Measurements from ENCODE around the gene MBNL1.
"Not testable (repeated sequence)": the region's sequence is repeated elsewhere in the genome, so short reads cannot be mapped to it uniquely, and the experiment has no call there.

MBNL1 gene

DNA sequence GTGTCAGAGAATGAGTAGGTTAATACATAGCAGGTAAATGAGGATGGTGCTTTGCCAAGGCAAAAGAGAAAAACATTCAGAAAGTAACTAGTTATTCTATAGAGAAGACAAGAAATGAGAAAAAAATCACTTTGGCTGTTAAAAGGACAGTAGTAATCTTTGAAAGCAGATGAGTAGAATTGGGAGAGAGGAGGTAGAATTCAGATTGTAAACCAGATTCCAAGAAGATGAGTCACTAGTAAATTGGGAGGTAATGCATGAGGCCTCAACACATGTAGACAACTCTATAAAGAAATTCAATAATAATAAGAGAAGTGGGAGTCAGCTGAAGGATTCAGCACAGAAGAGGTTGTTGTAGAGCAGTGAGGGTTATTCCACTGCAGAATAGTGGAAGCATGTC lies 81.4 kb downstream of the MBNL1 start:
- no peak for DNase-seq (ENCODE audit: low spot score)

DNA sequence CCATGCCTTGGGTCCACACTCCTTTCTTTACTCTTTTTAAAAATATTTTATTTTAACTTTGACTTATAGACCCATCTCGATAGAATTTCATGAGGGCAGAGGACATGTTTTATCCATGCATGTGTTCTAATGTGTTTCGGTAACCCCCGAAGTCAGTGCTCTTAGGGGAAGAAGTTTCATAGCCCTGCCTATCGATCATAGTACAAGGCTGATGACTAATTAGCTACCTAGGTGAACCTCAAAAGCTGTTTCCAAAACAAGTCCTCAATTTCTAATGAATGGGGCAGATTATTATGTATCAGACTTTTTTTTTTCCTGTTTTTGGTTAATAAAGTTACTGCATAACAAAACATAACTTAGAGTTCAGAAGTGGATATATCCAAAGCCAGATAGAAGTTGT lies 82.0 kb downstream of the MBNL1 start:
- DNase-seq (ENCODE audit: low spot score): no peak

DNA sequence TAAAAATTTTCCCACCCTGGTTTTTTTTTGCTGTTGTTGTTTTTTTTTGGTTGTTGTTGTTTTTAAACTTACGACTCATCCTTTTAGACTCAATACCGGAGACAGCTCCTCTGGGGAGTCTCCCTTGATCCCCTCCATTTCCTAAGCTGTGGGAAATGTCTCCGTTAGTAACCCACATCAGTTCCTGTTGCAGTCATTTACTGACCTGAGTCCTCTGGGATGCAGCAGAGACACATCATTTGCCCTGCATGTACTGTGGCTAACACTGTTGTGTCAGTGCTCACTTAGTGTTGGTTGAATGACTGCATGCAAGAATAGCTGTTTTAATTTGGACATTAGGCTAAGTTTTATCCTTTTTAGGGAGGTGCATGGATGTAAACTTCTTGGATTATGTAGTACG lies 83.8 kb downstream of the MBNL1 start:
- no peak for DNase-seq (ENCODE audit: low spot score)

DNA sequence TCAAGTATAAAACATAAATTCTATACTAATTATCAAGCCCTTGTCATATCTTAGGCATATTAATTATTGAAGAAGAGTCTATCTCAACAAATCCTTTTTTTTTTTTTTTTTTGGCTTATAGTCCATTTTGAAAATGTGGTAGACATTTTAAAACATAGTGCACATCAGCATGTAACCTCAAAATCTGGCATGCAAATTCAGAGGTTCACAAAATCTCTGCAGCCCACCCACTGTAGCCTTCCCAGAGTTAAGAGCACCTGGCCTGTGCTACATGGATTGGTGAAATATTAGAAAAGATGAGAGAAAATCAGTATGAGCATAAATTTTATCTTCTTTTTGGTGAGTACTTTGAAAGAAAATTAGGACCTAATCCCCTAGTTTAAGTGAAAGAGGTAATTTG lies 84.8 kb downstream of the MBNL1 start:
- no peak for DNase-seq (ENCODE audit: low spot score)

DNA sequence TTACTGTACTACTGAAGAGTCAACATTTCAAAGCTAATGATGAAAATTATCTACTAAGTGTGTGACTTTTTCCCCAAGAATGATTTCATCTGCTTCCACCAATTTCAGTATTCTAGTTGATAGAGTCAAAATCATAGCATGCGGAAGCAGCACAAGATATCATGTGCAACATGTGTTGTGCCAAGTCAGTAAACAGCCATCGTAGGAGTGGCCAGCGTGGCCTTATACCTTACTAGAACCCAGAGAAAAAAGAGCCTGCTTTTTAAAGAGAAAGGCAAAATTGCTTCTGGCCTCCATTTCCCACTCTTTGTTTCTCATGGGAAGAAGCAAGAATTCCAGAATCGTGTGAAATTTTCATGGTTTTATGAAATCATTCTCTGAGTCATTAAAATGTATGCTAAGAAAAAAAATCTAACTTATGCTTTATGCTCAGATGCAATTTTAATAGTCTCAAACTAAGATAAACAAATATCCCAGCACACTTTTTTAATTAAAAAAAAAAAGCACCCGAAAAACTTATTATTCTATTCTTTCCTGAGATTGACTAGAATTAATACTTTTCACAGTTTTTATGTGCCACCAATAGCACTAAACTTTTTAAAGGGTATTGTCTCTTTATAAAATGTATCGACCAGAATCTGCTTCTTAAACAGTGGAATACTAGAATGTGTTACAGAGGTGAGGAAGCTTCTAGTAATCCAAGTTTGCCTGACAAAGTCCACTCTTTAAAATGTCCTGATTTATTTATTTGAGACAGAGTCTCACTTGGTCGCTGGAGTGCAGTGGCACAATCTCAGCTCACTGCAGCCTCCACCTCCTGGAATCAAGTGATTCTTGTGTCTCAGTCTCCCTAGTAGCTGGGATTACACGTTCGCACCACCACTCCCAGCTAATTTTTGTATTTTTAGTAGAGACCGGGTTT lies 87.3 kb downstream of the MBNL1 start:
- DNase-seq (ENCODE audit: low spot score): no peak

DNA sequence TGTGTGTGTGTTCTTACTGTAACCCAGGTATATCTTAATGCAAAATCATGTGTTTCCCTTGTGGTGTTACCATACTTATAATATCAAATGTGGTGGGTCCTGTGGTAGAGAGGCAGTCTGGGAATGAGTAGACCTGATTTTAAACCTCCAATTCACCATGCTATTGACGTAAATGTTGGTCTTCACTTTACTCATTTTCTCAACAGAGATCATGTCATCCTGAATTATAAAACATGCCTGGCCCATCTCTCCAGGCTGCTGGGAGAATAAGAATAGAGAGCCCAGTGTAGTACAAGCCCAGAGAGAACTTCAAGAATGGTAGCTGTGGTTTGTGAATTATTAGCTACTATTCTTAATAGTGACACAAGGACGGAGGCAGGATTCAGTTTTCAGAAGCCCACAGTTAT lies 88.1 kb downstream of the MBNL1 start:
- no peak for DNase-seq (ENCODE audit: low spot score)

DNA sequence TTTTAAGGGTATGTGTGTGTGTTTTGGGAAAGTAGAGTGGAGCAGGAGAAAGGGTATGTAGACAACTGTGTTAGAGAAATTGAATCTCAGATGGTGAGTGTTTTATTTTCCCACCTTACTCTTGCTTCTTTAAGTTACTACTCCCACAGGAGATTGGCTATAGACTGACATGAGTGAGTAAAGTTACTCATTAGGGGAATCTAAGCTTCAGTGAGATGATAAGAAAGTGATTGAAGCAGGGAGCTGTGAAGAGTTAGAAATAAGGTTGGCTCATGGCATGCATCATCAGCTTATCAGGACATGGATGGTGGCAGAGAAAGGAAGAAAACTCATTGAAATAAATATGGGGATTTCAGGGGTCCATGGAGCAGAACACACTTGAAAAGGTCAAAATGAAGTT lies 88.9 kb downstream of the MBNL1 start:
- no peak for DNase-seq (ENCODE audit: low spot score)

DNA sequence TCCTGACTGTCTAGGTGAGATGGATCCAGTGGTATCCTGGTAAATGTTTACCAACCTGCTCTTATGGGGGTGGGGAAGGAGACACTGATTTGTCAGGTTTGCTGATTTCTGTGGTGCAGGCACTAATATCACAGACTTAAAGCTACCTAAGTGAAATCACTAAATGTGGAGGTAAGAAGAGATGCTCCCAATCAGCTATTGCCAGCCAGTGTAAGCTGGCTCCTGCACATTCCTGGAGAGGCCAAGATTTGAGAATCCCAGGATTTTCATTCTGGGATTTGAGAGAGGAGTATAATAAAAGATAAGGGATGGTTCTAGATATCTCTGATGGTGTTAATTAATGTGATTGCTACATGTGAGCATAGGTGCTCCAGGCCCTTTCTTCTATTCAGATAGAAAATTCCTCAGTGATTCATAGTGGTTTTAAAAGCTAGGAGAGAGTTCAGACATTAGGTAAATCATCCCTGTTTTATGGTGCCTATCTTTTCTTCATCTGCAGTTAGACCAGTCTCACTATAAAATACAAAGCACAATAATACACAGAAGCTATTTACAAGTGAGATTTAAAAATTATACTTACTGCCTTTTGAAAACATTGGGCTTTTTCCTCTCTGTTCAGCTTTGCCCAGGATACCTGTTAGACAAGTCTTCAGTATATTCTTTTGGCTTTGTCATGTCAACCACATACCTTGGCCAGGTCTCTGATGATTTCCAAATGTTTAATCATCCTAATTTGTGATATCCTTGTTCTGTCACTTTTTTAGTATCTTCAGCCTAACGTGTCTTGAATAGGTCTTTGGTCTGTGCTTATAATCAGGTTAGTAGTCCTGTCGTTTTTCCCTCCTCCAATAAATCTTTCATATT lies 90.9 kb downstream of the MBNL1 start:
- DNase-seq (ENCODE audit: low spot score): no peak

DNA sequence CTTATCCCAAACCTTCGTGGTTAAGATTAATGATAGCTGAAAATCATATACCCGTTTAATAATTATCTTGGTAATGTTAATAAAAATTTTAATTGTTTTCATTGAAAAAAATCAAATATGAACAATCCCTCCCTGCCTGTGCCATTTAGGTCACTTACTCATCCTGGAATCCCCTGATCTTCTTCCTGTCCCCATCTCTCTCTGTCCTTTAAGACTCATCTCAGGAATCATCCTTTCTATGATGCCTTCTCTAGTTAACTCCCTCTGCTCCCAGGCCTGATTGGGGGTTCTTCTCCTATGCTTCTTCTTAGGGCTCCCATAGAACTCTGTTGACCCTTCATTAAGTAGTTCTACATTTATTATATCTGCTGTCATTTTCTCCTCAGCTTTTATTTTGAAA lies 91.6 kb downstream of the MBNL1 start:
- no peak for DNase-seq (ENCODE audit: low spot score)

DNA sequence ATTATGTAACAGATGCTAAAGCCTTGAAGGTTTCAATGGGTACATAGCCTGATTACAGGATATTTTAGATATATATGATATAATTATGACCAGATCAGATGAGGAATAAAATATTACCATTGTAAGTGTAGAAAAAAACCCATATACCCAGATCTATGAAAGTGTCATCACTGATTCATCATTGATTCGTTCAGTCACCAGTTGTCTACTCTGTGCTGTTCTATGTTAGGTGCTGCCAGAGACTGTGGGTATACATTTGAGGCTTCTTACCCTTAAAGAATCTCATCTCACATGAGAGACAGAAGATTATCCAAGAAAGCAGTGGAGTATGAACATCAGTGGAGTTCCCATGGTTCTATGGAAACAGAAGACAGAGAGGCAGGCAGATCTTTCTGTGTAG lies 92.2 kb downstream of the MBNL1 start:
- no peak for DNase-seq (ENCODE audit: low spot score)

DNA sequence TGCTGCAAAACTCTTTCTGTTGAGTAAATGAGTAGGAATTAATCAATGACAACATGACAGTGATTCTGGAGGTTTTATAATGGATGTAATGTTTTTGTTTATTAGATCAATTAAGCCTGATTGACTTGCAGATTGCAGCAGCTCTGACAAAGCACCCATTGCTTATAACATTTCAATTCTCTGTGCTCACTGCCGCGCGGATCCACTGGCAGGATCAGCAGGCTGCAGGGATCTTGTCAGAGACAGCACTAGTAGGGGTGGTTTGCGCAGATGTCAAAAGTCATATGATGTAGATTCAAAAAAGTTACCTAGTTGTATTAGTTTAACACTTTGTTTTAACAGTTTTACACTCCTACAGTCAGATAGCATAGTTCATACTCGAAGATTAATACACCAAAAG lies 93.4 kb downstream of the MBNL1 start:
- DNase-seq (ENCODE audit: low spot score): peak; percentile 80

DNA sequence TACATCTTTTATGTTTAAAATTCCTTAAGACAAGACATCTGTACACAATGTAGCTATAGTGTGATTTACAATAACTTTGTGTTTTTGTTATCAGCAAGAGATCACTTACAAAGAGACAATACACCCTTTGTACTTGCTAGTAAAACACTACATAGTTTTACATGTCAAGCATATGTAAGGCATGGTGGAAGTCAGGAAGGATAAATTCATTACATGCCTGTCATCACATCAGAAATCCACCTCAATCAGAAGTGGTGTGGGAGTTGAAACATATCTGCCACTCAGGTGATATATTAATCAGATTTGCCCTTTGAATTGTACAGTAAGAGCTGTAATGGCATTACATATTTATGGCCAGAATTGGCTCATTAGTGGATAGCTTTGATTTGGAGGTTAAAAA lies 95.5 kb downstream of the MBNL1 start:
- no peak for DNase-seq (ENCODE audit: low spot score)

DNA sequence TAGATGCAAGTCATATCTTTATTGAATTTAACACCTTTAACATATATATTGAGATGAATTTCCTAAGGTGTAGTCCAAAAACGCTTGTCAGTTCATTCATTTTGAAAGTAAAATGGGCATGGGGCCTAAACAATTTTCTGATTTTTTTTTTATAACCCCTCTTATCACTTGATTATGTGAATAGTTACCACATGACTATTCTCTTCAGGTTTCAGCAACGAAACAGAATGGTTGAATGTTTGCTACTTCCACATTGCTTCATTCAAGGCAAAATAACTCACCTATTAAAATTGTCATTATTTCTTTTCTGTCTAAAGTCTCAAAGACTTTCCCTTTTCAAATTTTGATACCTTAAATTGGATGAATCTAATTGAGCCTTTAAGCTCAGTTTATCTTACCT lies 96.4 kb downstream of the MBNL1 start:
- no peak for DNase-seq (ENCODE audit: low spot score)

DNA sequence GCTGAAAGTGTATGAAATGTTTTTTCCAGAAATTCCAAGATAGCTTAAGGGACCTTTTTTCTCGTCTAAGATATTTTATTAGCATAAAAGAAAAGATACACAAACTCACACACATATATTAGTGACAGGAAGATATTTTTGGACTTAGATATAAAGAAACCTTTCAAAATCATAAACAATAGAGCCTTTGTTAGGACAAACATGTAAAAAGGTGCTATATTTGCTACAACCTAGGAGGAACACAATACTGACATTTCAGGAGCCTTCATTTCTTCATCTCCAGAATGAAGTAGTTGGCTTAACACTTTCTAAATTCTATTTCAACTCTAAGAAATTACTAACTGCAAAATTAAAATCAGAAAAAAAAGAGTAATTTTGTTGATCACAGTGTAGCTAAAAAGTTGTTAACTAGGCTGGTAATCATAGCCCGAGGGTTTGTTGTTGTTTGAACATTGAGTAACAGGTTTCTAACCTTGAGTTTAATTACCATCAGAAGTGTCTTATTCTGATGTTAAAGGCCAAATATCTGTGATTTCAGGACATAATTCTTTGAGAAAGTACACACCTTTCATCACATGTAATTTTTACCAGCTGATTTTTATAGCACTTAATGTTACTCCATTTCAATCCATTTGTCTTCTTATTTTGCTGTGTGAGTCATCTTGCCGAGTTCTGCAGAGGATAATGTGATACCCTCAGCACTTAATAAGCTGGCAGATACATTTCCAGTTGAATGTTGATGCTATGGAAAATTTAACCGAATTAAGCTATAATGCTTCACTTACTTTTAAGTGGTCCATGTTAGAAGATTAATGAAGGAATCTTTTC lies 97.3 kb downstream of the MBNL1 start:
- no peak for DNase-seq (ENCODE audit: low spot score)

DNA sequence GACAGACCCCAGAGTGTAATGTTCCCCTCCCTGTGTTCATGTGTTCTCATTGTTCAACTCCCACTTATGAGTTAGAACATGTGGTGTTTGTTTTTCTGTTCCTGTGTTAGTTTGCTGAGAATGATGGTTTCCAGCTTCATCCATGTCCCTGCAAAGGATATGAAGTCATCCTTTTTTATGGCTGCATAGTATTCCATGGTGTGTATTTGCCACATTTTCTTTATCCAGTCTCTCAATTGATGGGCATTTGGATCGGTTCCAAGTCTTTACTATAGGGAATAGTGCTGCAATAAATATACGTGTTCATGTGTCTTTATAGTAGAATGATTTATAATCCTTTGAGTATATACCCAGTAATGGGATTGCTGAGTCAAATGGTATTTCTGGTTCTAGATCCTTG lies 98.5 kb downstream of the MBNL1 start:
- DNase-seq (ENCODE audit: low spot score): not testable (repeated sequence)

DNA sequence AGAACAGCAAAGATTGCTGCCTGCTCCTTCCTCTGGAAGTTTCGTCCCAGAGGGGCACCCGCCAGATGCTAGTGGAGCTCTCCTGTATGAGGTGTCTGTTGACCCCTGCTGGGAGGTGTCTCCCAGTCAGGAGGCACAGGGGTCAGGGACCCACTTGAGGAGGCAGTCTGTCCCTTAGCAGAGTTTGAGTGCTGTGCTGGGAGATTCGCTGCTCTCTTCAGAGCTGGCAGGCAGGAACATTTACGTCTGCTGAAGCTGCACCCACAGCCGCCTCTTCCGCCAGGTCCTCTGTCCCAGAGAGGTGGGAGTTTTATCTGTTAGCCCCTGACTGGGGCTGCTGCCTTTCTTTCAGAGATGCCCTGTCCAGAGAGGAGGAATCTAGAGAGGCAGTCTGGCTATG lies 103.9 kb downstream of the MBNL1 start:
- DNase-seq (ENCODE audit: low spot score): not testable (repeated sequence)

DNA sequence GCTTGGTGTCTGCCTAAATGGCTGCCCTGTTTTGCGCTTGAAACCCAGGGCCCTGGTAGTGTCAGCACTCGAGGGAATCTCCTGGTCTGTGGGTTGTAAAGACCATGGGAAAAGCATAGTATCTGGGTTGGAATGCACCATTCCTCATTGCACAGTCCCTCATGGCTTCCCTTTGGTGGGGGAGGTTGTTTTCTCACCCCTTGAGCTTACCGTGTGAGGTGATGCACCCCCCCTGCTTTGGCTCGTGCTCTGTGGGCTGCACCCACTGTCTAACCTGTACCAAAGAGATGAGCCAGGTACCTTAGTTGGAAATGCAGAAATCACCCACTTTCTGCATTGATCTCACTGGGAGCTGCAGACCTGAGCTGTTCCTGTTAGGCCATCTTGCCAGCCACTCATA lies 104.7 kb downstream of the MBNL1 start:
- no peak for DNase-seq (ENCODE audit: low spot score)

DNA sequence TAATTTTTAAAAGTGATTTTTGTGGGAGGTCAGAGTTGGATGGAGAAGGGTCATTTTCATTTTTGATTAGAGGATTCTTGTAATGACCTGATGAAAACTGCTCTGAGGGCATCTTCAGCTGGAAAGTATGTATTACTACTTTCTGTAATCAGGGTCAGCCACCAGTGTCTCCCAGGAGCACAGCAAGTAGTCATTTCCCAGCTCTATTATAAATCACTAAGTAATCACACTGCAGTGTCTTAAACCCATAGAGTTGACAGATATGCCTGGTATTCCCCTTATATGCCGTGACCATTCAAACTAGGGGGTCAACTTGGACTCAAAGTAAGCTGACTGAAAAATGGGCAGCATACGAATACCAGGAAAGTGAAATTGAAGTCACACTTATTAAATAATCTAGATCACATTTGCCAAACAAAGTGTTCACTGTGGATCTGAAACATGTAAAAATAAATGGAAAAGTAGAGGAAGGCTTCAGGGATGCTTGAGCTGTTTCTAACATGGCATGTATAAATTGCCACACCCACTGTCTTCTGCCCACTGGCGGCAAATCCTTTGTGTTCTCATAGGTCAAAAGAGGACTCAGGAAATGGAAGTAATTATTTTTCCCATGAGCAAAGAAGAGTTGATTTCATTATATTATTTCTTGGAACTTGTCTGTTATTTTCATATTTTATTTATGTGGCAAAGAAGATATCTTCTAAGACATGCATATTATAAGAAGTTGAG lies 105.7 kb downstream of the MBNL1 start:
- DNase-seq (ENCODE audit: low spot score): no peak

DNA sequence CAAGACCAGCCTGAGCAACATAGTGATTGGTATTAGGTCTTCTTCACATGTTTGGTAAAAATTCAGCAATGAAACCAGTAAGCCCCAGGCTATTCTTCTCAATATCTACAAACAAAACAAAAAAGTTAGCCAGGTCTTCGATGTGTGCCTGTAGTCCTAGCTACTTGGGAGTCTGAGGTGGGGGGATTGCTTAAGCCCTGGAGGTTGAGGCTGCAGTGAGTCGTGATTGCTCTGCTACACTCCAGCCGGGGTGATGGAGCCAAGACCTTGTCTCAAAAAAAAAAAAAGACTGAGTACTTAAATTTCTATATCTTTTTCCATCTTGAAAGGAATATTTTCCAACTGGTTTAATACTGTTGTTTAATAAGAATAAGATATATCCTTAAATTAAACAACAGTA lies 106.8 kb downstream of the MBNL1 start:
- DNase-seq (ENCODE audit: low spot score): no peak

DNA sequence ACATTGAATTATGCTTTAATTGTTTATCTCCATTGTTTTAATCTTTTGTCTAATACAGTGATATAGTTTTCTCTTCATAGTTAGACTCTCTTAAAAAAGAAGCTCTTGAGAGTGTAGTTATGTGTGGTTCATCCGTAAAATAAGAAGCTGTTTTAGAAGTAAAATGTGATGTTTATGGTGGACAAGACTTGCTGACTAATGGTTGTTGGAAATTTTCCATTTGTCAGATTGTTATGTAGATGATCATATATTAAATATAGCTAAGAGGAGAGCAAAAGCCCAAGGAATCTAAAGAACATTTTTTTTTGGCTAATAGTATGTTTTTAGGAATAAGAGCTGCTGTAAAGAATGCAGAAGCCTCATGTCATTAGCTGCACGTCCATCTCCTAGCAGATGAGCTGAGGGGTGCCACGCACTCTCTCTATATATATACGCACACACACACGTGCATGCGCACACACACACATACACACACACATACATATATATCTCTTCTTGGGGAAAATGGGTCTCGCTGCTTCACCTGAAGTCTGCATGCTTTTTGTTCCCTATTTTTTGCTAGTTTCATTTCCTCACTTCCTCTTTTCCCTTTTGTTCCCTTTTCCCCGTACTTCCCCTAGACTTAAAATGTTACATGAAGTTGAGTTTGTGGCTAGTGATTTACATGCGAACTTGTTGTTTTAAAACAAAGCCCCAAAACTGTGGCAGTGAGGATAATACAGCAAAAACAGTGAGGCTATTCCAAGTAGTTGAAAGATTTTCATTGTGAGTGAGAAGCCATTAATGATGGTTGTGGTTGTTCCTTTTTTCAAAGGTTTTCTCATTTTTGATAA lies 107.8 kb downstream of the MBNL1 start:
- DNase-seq (ENCODE audit: low spot score): no peak

DNA sequence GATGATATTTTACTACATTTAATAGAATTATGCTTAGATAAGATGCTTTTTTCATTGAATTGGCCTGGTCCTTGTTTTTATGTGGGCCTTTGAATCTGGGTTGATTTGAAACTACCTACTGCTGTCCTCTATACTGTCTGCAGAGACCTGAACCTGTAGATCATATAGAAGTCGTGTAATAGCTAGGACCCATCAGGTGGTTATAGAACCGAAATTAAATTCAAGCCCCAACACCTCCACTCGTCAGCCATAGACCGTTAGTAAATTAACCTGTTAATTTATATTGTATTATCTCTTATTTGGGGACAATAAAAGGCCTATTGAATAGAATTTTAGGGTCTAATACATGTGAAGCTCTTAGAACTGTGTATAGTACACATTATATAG lies 108.4 kb downstream of the MBNL1 start:
- DNase-seq (ENCODE audit: low spot score): no peak

Data from putamen (tissue), 1 donor.